HepG2 (cell line): ENCODE results near the gene TEDC1. TPM values are rescaled to one million over a fixed set of nuclear protein-coding genes. Genes with fewer than 3 reads are reported as not detected.

ENCODE experiments used
- ATAC-seq: fragments of 200-7000 bp; cut with Tn5 transposase; 3 replicates; pipeline ENCODE4 v1.9.1; 2020; ENCODE audit warnings: mild to moderate bottlenecking, moderate library complexity
- BruUV-seq: library from RNA; stranded (reverse); fragments of 400-500 nt; replicated peaks from 2 replicates; lab custom pipeline; 2021; lab: Mats Ljungman, UMichigan
- CTCF ChIA-PET: fragments of 300-600 bp; formaldehyde crosslinking; extraction: SDS; loops from one replicate; lab custom pipeline; 2021; ENCODE audit warnings: low total read pairs, inconsistent platforms, low intra/inter-chr PET ratio; lab: Yijun Ruan, JAX
- POLR2A ChIA-PET: fragments of 350-600 bp; sonication (Branson Sonifier 250); formaldehyde crosslinking; loops from one replicate; lab custom pipeline; 2020; ENCODE audit warnings: antibody characterized with exemption, inconsistent platforms; lab: Yijun Ruan, JAX
- DNase-seq: peaks from one replicate; pipeline ENCODE4 v3.0.0-alpha.2; 2015; ENCODE audit warnings: low spot score
- FAIRE-seq: peaks from 3 replicates; lab custom pipeline; 2011; peaks lifted over from hg19 to GRCh38; lab: Jason Lieb, UNC
- H2AFZ ChIP-seq: one replicate; pipeline ENCODE4 v1.6.1; 2011; ENCODE audit warnings: low read length, inconsistent platforms
- H3K27ac ChIP-seq: fragments of 300-600 bp; 3 replicates; pipeline ENCODE4 v1.8.0; 2011; ENCODE audit warnings: mixed run types, mild to moderate bottlenecking, mixed read lengths, low read length, inconsistent platforms; ENCODE audit not compliant: insufficient read depth; ENCODE audit errors: extremely low read length
- H3K27me3 ChIP-seq, 2 experiments: fragments of 200-600 bp in 1 of 2; 2 replicates in 1 of 2; 3 replicates in 1 of 2; pipeline versions ENCODE4 v1.6.0 to v1.8.0; 2011; ENCODE audit warnings: low read length in 2 of 2, mild to moderate bottlenecking in 2 of 2, moderate library complexity in 2 of 2, inconsistent platforms in 1 of 2; ENCODE audit not compliant: insufficient read depth in 2 of 2, control insufficient read depth in 1 of 2
- H3K36me3 ChIP-seq, 2 experiments: fragments of 200-600 bp in 1 of 2; replicated peaks in 1 of 2; 2 replicates in 1 of 2; 3 replicates in 1 of 2; pipeline versions ENCODE4 v1.5.1 to v1.8.0; 2011; ENCODE audit warnings: low read length in 2 of 2, inconsistent platforms in 1 of 2; ENCODE audit not compliant: insufficient read depth in 2 of 2, control insufficient read depth in 1 of 2
- H3K4me1 ChIP-seq: 2 replicates; pipeline ENCODE4 v1.5.1; 2012; ENCODE audit warnings: low read length, inconsistent platforms; ENCODE audit not compliant: insufficient read depth
- H3K4me2 ChIP-seq: 2 replicates; pipeline ENCODE4 v1.6.0; 2011; ENCODE audit warnings: low read depth, low read length, inconsistent platforms
- H3K4me3 ChIP-seq, 3 experiments: fragments of 200-600 bp in 1 of 3; sonication (generic), shearing (Covaris generic) in 1 of 3; replicated peaks in 1 of 3; 2 replicates each; pipeline ENCODE4 v1.5.1; 2011 to 2016; ENCODE audit warnings: low read length in 3 of 3, inconsistent platforms in 2 of 3, low read depth in 2 of 3, mild to moderate bottlenecking in 2 of 3, control low read depth in 1 of 3, mixed read lengths in 1 of 3; ENCODE audit not compliant: insufficient read depth in 1 of 3
- H3K79me2 ChIP-seq: one replicate; pipeline ENCODE4 v1.6.1; 2011; ENCODE audit warnings: low read length, inconsistent platforms; ENCODE audit not compliant: insufficient read depth
- H3K9ac ChIP-seq: 2 replicates; pipeline ENCODE4 v1.6.0; 2011; ENCODE audit warnings: mild to moderate bottlenecking, low read depth, low read length, inconsistent platforms; ENCODE audit not compliant: insufficient read depth
- H3K9me3 ChIP-seq: 2 replicates; pipeline ENCODE4 v1.5.1; 2012; ENCODE audit warnings: mild to moderate bottlenecking, low read length
- H4K20me1 ChIP-seq: 2 replicates; pipeline ENCODE4 v1.6.0; 2011; ENCODE audit warnings: inconsistent platforms, mild to moderate bottlenecking, low read length, moderate library complexity; ENCODE audit not compliant: insufficient read depth
- AGO2 ChIP-seq: fragments of 200-400 bp; formaldehyde crosslinking; optimal IDR thresholded peaks from 2 replicates; pipeline ENCODE3; 2017; ENCODE audit warnings: mild to moderate bottlenecking, low read depth, low read length, moderate library complexity
- RBM22 ChIP-seq: fragments of 200-400 bp; formaldehyde crosslinking; optimal IDR thresholded peaks from 2 replicates; pipeline ENCODE3; 2017; ENCODE audit warnings: mild to moderate bottlenecking, low read length, moderate library complexity
- ZNF709 ChIP-seq: sonication (generic); formaldehyde crosslinking; IDR thresholded peaks from 2 replicates; pipeline ENCODE4 v1.5.0; 2020; ENCODE audit warnings: mild to moderate bottlenecking, missing genetic modification reagents
- ZNF780A ChIP-seq: sonication (generic); formaldehyde crosslinking; IDR thresholded peaks from 2 replicates; pipeline ENCODE4 v1.8.0; 2022; ENCODE audit warnings: mild to moderate bottlenecking, missing genetic modification reagents, moderate library complexity
- WGBS: methylation state at CpG from one replicate; pipeline ENCODE4 v1.1.6; 2017; ENCODE audit warnings: low lambda C conversion rate; 5-methylcytosine and 5-hydroxymethylcytosine counted together
- in situ Hi-C: cut with HindIII; loops from 2 replicates; pipeline ENCODE4 v1.10.0; 2017; ENCODE audit warnings: low pct_unique_long_range_greater_than_20kb; ENCODE audit not compliant: extremely low pct_ligation_motif_present
- intact Hi-C: fragments of 100-400 bp; cut with micrococcal nuclease; formaldehyde crosslinking; loops from one replicate; pipeline ENCODE4 v1.10.0; 2022; ENCODE audit not compliant: unreplicated experiment
- polyA plus RNA-seq, 8 experiments: library from polyadenylated mRNA; depleted of rRNA in 3 of 8; stranded (reverse) in 7 of 8; unstranded in 1 of 8; fragments of >200 nt; fragmentation: Illumina TruSeq in 4 of 8; extraction: Trizol in 4 of 8; gene quantifications; 2 replicates each; pipeline versions ENCODE4 v1.2.1 to v1.2.3, GENCODE V29; 2011 to 2016; ENCODE audit warnings: low read depth in 4 of 8, missing spikeins in 1 of 8, mixed read lengths in 1 of 8; ENCODE audit not compliant: insufficient read depth in 1 of 8
- total RNA-seq, 5 experiments: library from RNA; depleted of rRNA; stranded (reverse); fragments of >200 nt; fragmentation: Illumina TruSeq; extraction: Trizol; gene quantifications; 2 replicates each; pipeline ENCODE4 v1.2.3, GENCODE V29; 2016; ENCODE audit warnings: low read depth in 1 of 5
- TF ChIP-seq, protein P1 (sequence below): sonication (generic); formaldehyde crosslinking; IDR thresholded peaks from 2 replicates; pipeline ENCODE4 v1.8.0; 2022; ENCODE audit warnings: low read depth, missing genetic modification reagents

Gene TEDC1
- total and polyA plus RNA-seq, 2 of the 13 experiments (the other 11 are each of a cell fraction or from before 2014, with no cell fraction given): 5.7 to 27.4 TPM

DNA sequence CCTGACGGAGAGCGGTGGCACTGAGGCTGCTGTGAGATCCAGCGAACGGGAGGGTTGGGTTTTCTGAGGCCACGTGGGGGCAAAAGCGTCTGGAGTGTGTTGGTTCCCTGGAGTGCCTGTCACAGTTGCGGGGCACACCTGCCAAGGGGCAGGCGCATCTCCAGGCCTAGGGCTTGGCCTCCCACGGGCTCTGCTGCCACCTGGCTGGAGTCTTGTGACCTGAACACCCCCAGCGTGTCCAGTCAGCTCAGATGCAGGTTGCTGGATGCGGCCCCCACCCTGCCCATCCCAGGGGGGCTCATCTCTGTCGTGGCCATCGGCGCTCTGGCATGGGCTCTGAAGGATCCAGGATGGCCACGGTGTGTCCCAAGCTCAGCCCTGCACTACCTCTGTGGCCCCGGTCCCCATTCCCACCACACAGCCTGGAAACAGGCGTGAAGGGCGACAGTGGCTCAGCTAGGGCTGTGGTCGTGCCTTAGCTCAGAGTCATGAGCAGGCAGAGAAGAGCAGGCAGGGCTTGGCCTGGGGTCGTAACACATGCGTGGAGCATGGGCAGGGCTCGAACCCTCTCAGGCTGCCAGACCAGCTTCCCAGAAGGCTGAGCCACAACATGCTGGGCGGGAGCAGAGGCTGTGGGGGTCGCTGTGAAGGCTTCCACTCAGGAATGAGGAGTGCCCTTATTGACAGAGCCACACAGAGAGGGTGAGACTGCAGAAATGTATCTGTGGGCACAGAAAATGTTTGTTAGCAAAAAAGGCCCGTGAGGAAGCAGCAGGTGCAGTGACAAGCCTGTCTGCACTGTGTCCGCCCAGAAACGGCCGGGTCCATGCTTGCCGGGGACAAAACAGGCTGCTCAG lies 40.0 kb upstream of the TEDC1 start (continued):
- TF ChIP-seq, protein P1, sequence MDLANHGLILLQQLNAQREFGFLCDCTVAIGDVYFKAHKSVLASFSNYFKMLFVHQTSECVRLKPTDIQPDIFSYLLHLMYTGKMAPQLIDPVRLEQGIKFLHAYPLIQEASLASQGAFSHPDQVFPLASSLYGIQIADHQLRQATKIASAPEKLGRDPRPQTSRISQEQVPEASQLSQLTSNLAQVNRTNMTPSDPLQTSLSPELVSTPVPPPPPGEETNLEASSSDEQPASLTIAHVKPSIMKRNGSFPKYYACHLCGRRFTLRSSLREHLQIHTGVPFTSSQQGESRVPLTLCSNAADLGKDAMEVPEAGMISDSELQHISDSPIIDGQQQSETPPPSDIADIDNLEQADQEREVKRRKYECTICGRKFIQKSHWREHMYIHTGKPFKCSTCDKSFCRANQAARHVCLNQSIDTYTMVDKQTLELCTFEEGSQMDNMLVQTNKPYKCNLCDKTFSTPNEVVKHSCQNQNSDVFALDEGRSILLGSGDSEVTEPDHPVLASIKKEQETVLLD (CRISPR knock-in tag): no peak

DNA sequence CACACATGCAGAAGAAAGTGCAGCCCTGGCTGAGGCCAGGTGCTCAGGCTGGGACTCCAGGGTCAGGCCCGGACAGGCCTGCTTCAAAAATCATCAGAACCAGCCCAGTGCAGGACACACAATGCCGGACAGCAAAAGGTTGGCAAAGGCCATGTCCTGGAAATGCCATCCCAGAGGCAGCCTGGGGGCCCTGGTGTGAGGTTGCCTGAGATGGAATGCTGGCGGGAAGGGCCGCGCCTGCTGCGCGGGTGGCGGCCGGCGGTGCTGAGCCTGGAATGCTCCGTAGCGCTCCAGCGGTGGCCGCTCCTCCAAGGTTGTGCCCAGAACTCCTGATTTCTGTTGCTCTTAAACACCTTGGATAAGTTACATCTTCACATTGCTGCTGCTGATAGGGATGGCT lies 38.1 kb upstream of the TEDC1 start:
- no peaks in the 10 kb centered on the region for H3K79me2 ChIP-seq
- no peaks in the 10 kb centered on the region for H3K4me1 ChIP-seq
- no peak overlapping the region for H3K4me3 ChIP-seq
- intact Hi-C loops: no loop called here
- POLR2A ChIA-PET: no interaction called here
- H3K27ac ChIP-seq: no peak overlapping the region
- no peaks in the 10 kb centered on the region for H3K27me3 ChIP-seq
- H3K9me3 ChIP-seq: no peaks in the 10 kb centered on the region
- H2AFZ ChIP-seq: no peak overlapping the region
- no peaks in the 10 kb centered on the region for H4K20me1 ChIP-seq
- CTCF ChIA-PET: no interaction called here
- WGBS: 97% methylated on average over 7 of the region's 14 CpGs
- no TSS peak for BruUV-seq
- no peak for ATAC-seq
- in situ Hi-C loops: no loop called here
- no peak overlapping the region for H3K4me2 ChIP-seq
- DNase-seq: no peak
- no peak overlapping the region for H3K9ac ChIP-seq
- H3K36me3 ChIP-seq: peaks cover 24 to 52% of the 10 kb centered on the region in 2 experiments; a peak in 4 of 5 replicates
- TF ChIP-seq RBM22 (peak; percentile 4), ZNF780A (no peak), ZNF709 (CRISPR knock-in tag) (no peak), AGO2 (peak; percentile 77)
- no peak for FAIRE-seq
